GM23338 (cell line): ENCODE data around the gene ASB1. TPM values are rescaled to one million over a fixed set of nuclear protein-coding genes. Genes with fewer than 3 reads are reported as not detected.

Experiments used
- ATAC-seq: fragments of 200-7000 bp; cut with Tn5 transposase; 3 replicates; pipeline ENCODE4 v1.9.1; 2020
- DNase-seq: peaks from one replicate; pipeline ENCODE4 v3.0.0-alpha.2; 2015; ENCODE audit warnings: low spot score
- H2AFZ ChIP-seq: fragments of 200-600 bp; sonication (generic); 2 replicates; pipeline ENCODE4 v1.8.0; 2016; ENCODE audit warnings: antibody characterized with exemption, mild to moderate bottlenecking, moderate library complexity
- H3F3A ChIP-seq: fragments of 200-600 bp; sonication (generic); replicated peaks from 2 replicates; pipeline ENCODE4 v1.8.0; 2017; ENCODE audit warnings: antibody characterized with exemption, mixed run types, low read depth
- H3K27ac ChIP-seq: fragments of 200-600 bp; sonication (generic); 2 replicates; pipeline ENCODE4 v1.6.1; 2016; ENCODE audit warnings: low read depth
- H3K27me3 ChIP-seq: fragments of 200-600 bp; sonication (generic); 2 replicates; pipeline ENCODE4 v1.8.0; 2016; ENCODE audit warnings: mild to moderate bottlenecking, mixed run types, moderate library complexity; ENCODE audit not compliant: insufficient read depth
- H3K36me3 ChIP-seq: fragments of 200-600 bp; sonication (generic); 2 replicates; pipeline ENCODE4 v1.8.0; 2016; ENCODE audit warnings: mild to moderate bottlenecking; ENCODE audit not compliant: insufficient read depth
- H3K4me1 ChIP-seq: fragments of 200-600 bp; sonication (generic); 2 replicates; pipeline ENCODE4 v1.8.0; 2016; ENCODE audit warnings: mild to moderate bottlenecking, moderate library complexity; ENCODE audit not compliant: insufficient read depth
- H3K4me2 ChIP-seq: fragments of 200-600 bp; sonication (generic); 2 replicates; pipeline ENCODE4 v1.7.1; 2017; ENCODE audit warnings: mixed run types
- H3K4me3 ChIP-seq: fragments of 200-600 bp; sonication (generic); 2 replicates; pipeline ENCODE4 v1.6.1; 2016; ENCODE audit warnings: mixed run types
- H3K79me2 ChIP-seq: fragments of 200-600 bp; sonication (generic); replicated peaks from 2 replicates; pipeline ENCODE4 v1.8.0; 2017; ENCODE audit warnings: mild to moderate bottlenecking; ENCODE audit not compliant: insufficient read depth
- H3K9me2 ChIP-seq: fragments of 200-600 bp; sonication (generic); 2 replicates; pipeline ENCODE4 v1.8.0; 2017; ENCODE audit not compliant: insufficient read depth
- H4K20me1 ChIP-seq: fragments of 200-600 bp; sonication (generic); replicated peaks from 2 replicates; pipeline ENCODE4 v1.8.0; 2017; ENCODE audit warnings: mild to moderate bottlenecking; ENCODE audit not compliant: insufficient read depth
- H3K27ac Mint-ChIP-seq: 2 replicates; pipeline ENCODE4 v1.8.0; 2020; ENCODE audit warnings: inconsistent platforms, mild to moderate bottlenecking, moderate library complexity, mixed read lengths
- H3K27me3 Mint-ChIP-seq: 3 replicates; pipeline ENCODE4 v1.8.0; 2022; ENCODE audit warnings: low read depth, mild to moderate bottlenecking, moderate library complexity, mixed read lengths, inconsistent platforms; ENCODE audit not compliant: insufficient read depth, poor library complexity
- H3K36me3 Mint-ChIP-seq: 3 replicates; pipeline ENCODE4 v1.8.0; 2021; ENCODE audit warnings: low read depth, mild to moderate bottlenecking, inconsistent platforms, moderate library complexity, mixed read lengths
- H3K4me1 Mint-ChIP-seq: 3 replicates; pipeline ENCODE4 v1.8.0; 2020; ENCODE audit warnings: mild to moderate bottlenecking, inconsistent platforms, mixed read lengths
- H3K4me3 Mint-ChIP-seq: 3 replicates; pipeline ENCODE4 v1.8.0; 2021; ENCODE audit warnings: moderate library complexity, mild to moderate bottlenecking, inconsistent platforms, mixed read lengths
- H3K9me3 Mint-ChIP-seq: 3 replicates; pipeline ENCODE4 v1.8.0; 2020; ENCODE audit warnings: moderate library complexity, mild to moderate bottlenecking, inconsistent platforms, mixed read lengths
- CREB1 ChIP-seq: fragments of 250-450 bp; sonication (Bioruptor Pico); IDR thresholded peaks from 2 replicates; pipeline ENCODE4 v1.5.0; 2020; ENCODE audit warnings: low read depth, mild to moderate bottlenecking, moderate library complexity
- CTCF ChIP-seq, 2 experiments: fragments of 200-600 bp in 1 of 2; sonication (generic) in 1 of 2; conservative IDR thresholded peaks; 2 replicates each; pipeline versions ENCODE4 v1.5.1 to v1.6.1; 2016 to 2017; ENCODE audit warnings: antibody characterized with exemption in 2 of 2, low read depth in 2 of 2, mild to moderate bottlenecking in 2 of 2, moderate library complexity in 1 of 2
- EZH2 ChIP-seq: fragments of 200-600 bp; sonication (generic); IDR thresholded peaks from one replicate; pipeline ENCODE4 v1.8.0; 2017; ENCODE audit warnings: antibody characterized with exemption, mild to moderate bottlenecking, low read depth; ENCODE audit not compliant: unreplicated experiment
- EZH2phosphoT487 ChIP-seq: fragments of 200-600 bp; sonication (generic); IDR thresholded peaks from one replicate; pipeline ENCODE4 v1.8.1; 2018; ENCODE audit warnings: antibody characterized with exemption; ENCODE audit not compliant: unreplicated experiment
- JUNB ChIP-seq: IDR thresholded peaks from one replicate; pipeline ENCODE4 v1.6.1; 2016; ENCODE audit warnings: antibody characterized with exemption; ENCODE audit not compliant: unreplicated experiment
- NANOG ChIP-seq: IDR thresholded peaks from 2 replicates; pipeline ENCODE4 v1.6.1; 2016; ENCODE audit warnings: antibody characterized with exemption, borderline replicate concordance
- STAT1 ChIP-seq: IDR thresholded peaks from one replicate; pipeline ENCODE4 v1.6.1; 2016; ENCODE audit warnings: antibody characterized with exemption; ENCODE audit not compliant: unreplicated experiment
- ZNF331 ChIP-seq: fragments of 250-450 bp; sonication (Bioruptor Pico); IDR thresholded peaks from 2 replicates; pipeline ENCODE4 v1.5.0; 2020; ENCODE audit warnings: low read depth, mild to moderate bottlenecking, moderate library complexity
- ZNF462 ChIP-seq: fragments of 250-450 bp; sonication (Bioruptor Pico); IDR thresholded peaks from 2 replicates; pipeline ENCODE4 v1.5.0; 2020; ENCODE audit warnings: mild to moderate bottlenecking, moderate library complexity
- polyA plus RNA-seq: library from polyadenylated mRNA; unstranded; fragments of >200 nt; fragmentation: Nextera tagmentation; extraction: Ambion mirVana; gene quantifications from 2 replicates; pipeline ENCODE4 v1.2.1, GENCODE V29; 2016
- total RNA-seq: library from RNA; depleted of rRNA; stranded (reverse); fragments of >200 nt; shearing (Covaris generic); gene quantifications from 2 replicates; pipeline ENCODE4 v1.2.3, GENCODE V29; 2014

Gene ASB1
- total and polyA plus RNA-seq, 2 experiments from 2014 or later = 21.5 to 23.9 TPM

- TF ChIP-seq NANOG = no peak
- TF ChIP-seq ZNF462 (CRISPR knock-in tag) = no peak
- TF ChIP-seq CREB1 (CRISPR knock-in tag) = no peak
- no peak for TF ChIP-seq CTCF (conservative IDR thresholded peaks at IDR 0.05; ENCODE audit: low read depth in 2 of 2)
- no peak for TF ChIP-seq STAT1
- TF ChIP-seq JUNB = no peak
- no peak for TF ChIP-seq EZH2phosphoT487
- TF ChIP-seq ZNF331 (CRISPR knock-in tag) = no peak
- TF ChIP-seq EZH2 = no peak
- Histone ChIP-seq H3K4me3 (no peak overlapping the region), H3K9me2 (no peaks in the 10 kb centered on the region), H3K4me2 (no peak overlapping the region), H3K36me3 (no peaks in the 10 kb centered on the region), H3K79me2 (no peaks in the 10 kb centered on the region), H3K4me1 (no peaks in the 10 kb centered on the region), H3K27ac (no peak overlapping the region), H3F3A (no peaks in the 10 kb centered on the region), H3K27me3 (no peaks in the 10 kb centered on the region), H2AFZ (no peak overlapping the region), H4K20me1 (no peaks in the 10 kb centered on the region)
- peaks cover 5% of the 10 kb centered on the region for H3K27me3 Mint-ChIP-seq
- DNase-seq = no peak
- no peak overlapping the region for H3K27ac Mint-ChIP-seq
- H3K36me3 Mint-ChIP-seq = no peaks in the 10 kb centered on the region
- no peak for ATAC-seq
- H3K9me3 Mint-ChIP-seq = no peaks in the 10 kb centered on the region
- H3K4me3 Mint-ChIP-seq = no peak overlapping the region
- H3K4me1 Mint-ChIP-seq = peaks cover 6% of the 10 kb centered on the region; the same call in 1 of the 3 replicates
These were observed 68.7 kb downstream of the ASB1 start for GRCh38 chr2:238495422-238495821.
